DOHH2 (cell line): ENCODE data around the gene CWC27.

Experiments
- EZH2phosphoT487 ChIP-seq: fragments of 200-600 bp; sonication (generic); IDR thresholded peaks from 2 replicates; pipeline ENCODE4 v1.6.1; 2017; ENCODE audit warnings: borderline replicate concordance, mild to moderate bottlenecking, antibody characterized with exemption, low read length, moderate library complexity, mixed read lengths
- TF ChIP-seq, protein P1 (sequence below): fragments of 200-600 bp; sonication (generic); IDR thresholded peaks from one replicate; pipeline ENCODE4 v1.5.1; 2014; ENCODE audit warnings: antibody characterized with exemption, mild to moderate bottlenecking, low read depth, low read length; ENCODE audit not compliant: poor library complexity, severe bottlenecking

GRCh38 chr5:65034029-65034812, 265.5 kb downstream of the CWC27 start:
- TF ChIP-seq, protein P1, sequence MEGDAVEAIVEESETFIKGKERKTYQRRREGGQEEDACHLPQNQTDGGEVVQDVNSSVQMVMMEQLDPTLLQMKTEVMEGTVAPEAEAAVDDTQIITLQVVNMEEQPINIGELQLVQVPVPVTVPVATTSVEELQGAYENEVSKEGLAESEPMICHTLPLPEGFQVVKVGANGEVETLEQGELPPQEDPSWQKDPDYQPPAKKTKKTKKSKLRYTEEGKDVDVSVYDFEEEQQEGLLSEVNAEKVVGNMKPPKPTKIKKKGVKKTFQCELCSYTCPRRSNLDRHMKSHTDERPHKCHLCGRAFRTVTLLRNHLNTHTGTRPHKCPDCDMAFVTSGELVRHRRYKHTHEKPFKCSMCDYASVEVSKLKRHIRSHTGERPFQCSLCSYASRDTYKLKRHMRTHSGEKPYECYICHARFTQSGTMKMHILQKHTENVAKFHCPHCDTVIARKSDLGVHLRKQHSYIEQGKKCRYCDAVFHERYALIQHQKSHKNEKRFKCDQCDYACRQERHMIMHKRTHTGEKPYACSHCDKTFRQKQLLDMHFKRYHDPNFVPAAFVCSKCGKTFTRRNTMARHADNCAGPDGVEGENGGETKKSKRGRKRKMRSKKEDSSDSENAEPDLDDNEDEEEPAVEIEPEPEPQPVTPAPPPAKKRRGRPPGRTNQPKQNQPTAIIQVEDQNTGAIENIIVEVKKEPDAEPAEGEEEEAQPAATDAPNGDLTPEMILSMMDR, result no peak
- no peak for TF ChIP-seq EZH2phosphoT487
